K562 (cell line): Measurements from ENCODE around the gene JPH3.

Experiments used
- GATAD2B ChIP-seq: fragments of 450-650 bp; IDR thresholded peaks from 2 replicates; pipeline ENCODE4 v1.6.1; 2017; ENCODE audit warnings: mild to moderate bottlenecking, borderline replicate concordance
- HDGF ChIP-seq: fragments of 450-650 bp; IDR thresholded peaks from 2 replicates; pipeline ENCODE4 v1.6.1; 2016
- JUND ChIP-seq, 2 experiments: IDR thresholded peaks; 2 replicates in 1 of 2; 3 replicates in 1 of 2; pipeline ENCODE4 v1.6.1; 2011; ENCODE audit warnings: borderline replicate concordance in 2 of 2, low read depth in 2 of 2, low read length in 2 of 2, improper control_type of control experiment in 1 of 2, missing biosample characterization in 1 of 2, missing genetic modification characterization in 1 of 2, missing genetic modification reagents in 1 of 2
- MTA3 ChIP-seq: fragments of 450-650 bp; formaldehyde crosslinking; IDR thresholded peaks from 2 replicates; pipeline ENCODE4 v1.6.1; 2017; ENCODE audit warnings: mild to moderate bottlenecking, borderline replicate concordance
- NR2C2 ChIP-seq, 2 experiments: fragments of 200-800 bp in 1 of 2; sonication (Bioruptor generic) in 1 of 2; sonication (generic) in 1 of 2; formaldehyde crosslinking in 1 of 2; IDR thresholded peaks; 2 replicates each; pipeline versions ENCODE4 v1.6.1 to v1.8.0; 2016 to 2022; ENCODE audit warnings: mild to moderate bottlenecking in 1 of 2, missing compliant biosample characterization in 1 of 2, missing genetic modification characterization in 1 of 2, missing genetic modification reagents in 1 of 2
- POLR2AphosphoS5 ChIP-seq: IDR thresholded peaks from 2 replicates; pipeline ENCODE4 v1.6.1; 2011; ENCODE audit warnings: mild to moderate bottlenecking, low read depth, low read length, moderate library complexity; ENCODE audit not compliant: control insufficient read depth, insufficient read depth
- SMAD2 ChIP-seq: fragments of 150-350 bp; IDR thresholded peaks from 2 replicates; pipeline ENCODE4 v1.6.1; 2014; ENCODE audit warnings: low read depth, mild to moderate bottlenecking, low read length
- SMARCA5 ChIP-seq: fragments of 450-650 bp; IDR thresholded peaks from 2 replicates; pipeline ENCODE4 v1.6.1; 2016
- TAF1 ChIP-seq: IDR thresholded peaks from 2 replicates; pipeline ENCODE4 v1.6.1; 2011; ENCODE audit warnings: mild to moderate bottlenecking, low read length, moderate library complexity; ENCODE audit not compliant: insufficient read depth, control insufficient read depth, severe bottlenecking; ENCODE audit errors: extremely low read depth
- XRCC5 ChIP-seq: fragments of 200-400 bp; formaldehyde crosslinking; IDR thresholded peaks from 2 replicates; pipeline ENCODE4 v1.6.1; 2017; ENCODE audit warnings: low read depth, mild to moderate bottlenecking, low read length
- ZNF253 ChIP-seq: fragments of 250-450 bp; sonication (Bioruptor Pico); conservative IDR thresholded peaks from 2 replicates; pipeline ENCODE4 v1.6.1; 2021; ENCODE audit warnings: mild to moderate bottlenecking
- TF ChIP-seq, protein P1 (sequence below), 3 experiments: IDR thresholded peaks in 2 of 3; conservative IDR thresholded peaks in 1 of 3; 2 replicates each; pipeline ENCODE4 v1.5.1; 2011 to 2012; ENCODE audit warnings: low read length in 3 of 3, mild to moderate bottlenecking in 3 of 3, control low read depth in 2 of 3, improper control_type of control experiment in 1 of 3, inconsistent platforms in 1 of 3, low read depth in 1 of 3, mixed read lengths in 1 of 3, moderate library complexity in 1 of 3; ENCODE audit not compliant: insufficient read depth in 2 of 3

GRCh38 chr16:87744750-87745514, 142.6 kb downstream of the JPH3 start:
- TF ChIP-seq POLR2AphosphoS5: no peak
- no peak for TF ChIP-seq SMARCA5
- TF ChIP-seq JUND (IDR thresholded peaks at IDR 0.05; ENCODE audit: borderline replicate concordance, low read depth, low read length): no peak
- TF ChIP-seq JUND (tag; IDR thresholded peaks at IDR 0.05; ENCODE audit: borderline replicate concordance, low read depth, low read length): no peak
- TF ChIP-seq SMAD2: no peak
- no peak for TF ChIP-seq HDGF
- no peak for TF ChIP-seq ZNF253 (CRISPR knock-in tag)
- TF ChIP-seq GATAD2B: no peak
- TF ChIP-seq MTA3: no peak
- TF ChIP-seq NR2C2 (CRISPR knock-in tag; IDR thresholded peaks at IDR 0.05): no peak
- TF ChIP-seq NR2C2 (tag; IDR thresholded peaks at IDR 0.05): no peak
- TF ChIP-seq, protein P1, sequence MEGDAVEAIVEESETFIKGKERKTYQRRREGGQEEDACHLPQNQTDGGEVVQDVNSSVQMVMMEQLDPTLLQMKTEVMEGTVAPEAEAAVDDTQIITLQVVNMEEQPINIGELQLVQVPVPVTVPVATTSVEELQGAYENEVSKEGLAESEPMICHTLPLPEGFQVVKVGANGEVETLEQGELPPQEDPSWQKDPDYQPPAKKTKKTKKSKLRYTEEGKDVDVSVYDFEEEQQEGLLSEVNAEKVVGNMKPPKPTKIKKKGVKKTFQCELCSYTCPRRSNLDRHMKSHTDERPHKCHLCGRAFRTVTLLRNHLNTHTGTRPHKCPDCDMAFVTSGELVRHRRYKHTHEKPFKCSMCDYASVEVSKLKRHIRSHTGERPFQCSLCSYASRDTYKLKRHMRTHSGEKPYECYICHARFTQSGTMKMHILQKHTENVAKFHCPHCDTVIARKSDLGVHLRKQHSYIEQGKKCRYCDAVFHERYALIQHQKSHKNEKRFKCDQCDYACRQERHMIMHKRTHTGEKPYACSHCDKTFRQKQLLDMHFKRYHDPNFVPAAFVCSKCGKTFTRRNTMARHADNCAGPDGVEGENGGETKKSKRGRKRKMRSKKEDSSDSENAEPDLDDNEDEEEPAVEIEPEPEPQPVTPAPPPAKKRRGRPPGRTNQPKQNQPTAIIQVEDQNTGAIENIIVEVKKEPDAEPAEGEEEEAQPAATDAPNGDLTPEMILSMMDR (IDR thresholded peaks at IDR 0.05 in 2 of 3, conservative IDR thresholded peaks at IDR 0.05 in 1 of 3; ENCODE audit: insufficient read depth in 2 of 3, low read depth in 1 of 3, low read length in 3 of 3): no peak
- TF ChIP-seq TAF1: no peak
- no peak for TF ChIP-seq XRCC5
